Measurements from ENCODE around the gene RAP1GDS1.

DNA sequence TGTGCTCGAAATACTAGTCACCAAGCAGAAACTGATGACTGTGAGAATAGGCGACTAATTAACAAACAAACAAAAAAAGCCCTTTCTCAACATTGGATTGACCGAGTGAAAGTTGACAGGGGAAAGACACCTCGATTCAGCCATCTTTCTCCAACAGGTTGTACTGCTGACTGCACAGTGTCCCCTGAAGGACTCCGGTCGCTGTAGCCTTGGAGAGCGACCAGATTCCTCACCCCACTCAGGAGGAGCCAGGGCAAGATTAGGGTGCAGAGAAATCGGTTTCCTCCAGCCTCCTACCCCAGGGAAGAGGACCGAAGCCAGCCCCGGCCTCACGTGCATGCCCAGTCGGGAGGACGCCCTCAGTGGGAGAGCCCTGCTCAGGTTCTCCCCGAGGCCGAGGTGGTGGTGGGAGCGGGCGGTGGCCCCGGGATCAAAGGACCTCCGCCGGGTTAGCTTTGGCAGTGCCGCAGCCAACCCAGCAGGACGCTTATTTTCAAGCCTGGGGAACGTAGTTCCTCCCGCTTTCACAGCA, 1.1 kb upstream of the RAP1GDS1 start:
- TF ChIP-seq, protein P1, sequence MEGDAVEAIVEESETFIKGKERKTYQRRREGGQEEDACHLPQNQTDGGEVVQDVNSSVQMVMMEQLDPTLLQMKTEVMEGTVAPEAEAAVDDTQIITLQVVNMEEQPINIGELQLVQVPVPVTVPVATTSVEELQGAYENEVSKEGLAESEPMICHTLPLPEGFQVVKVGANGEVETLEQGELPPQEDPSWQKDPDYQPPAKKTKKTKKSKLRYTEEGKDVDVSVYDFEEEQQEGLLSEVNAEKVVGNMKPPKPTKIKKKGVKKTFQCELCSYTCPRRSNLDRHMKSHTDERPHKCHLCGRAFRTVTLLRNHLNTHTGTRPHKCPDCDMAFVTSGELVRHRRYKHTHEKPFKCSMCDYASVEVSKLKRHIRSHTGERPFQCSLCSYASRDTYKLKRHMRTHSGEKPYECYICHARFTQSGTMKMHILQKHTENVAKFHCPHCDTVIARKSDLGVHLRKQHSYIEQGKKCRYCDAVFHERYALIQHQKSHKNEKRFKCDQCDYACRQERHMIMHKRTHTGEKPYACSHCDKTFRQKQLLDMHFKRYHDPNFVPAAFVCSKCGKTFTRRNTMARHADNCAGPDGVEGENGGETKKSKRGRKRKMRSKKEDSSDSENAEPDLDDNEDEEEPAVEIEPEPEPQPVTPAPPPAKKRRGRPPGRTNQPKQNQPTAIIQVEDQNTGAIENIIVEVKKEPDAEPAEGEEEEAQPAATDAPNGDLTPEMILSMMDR (IDR thresholded peaks at IDR 0.05) = no peak
- TF ChIP-seq POLR2A (IDR thresholded peaks at IDR 0.05) (no peak), EP300 (IDR thresholded peaks at IDR 0.05) (no peak)
